Bronchial epithelial cell (primary cell): ENCODE measurements around the gene PDE4C. TPM values are rescaled to one million over a fixed set of nuclear protein-coding genes. Genes with fewer than 3 reads are reported as not detected.

Experiments
- total RNA-seq: library from RNA; depleted of rRNA; stranded (reverse); fragments of >200 nt; gene quantifications from 2 replicates; pipeline ENCODE4 v1.2.1, GENCODE V29; 2014

The PDE4C gene
- total RNA-seq, 1 donor from 2014 or later: 0.26 TPM

Other genes with a start within 250 kb of the PDE4C start
- 6.1 and 7.2 TPM in 2 replicates for gene ARRDC2, start 218.3 kb downstream of the PDE4C start, total RNA-seq
- under 0.01 TPM in 1 of 2 replicates, not detected in the other for gene IL12RB1, start 139.5 kb downstream of the PDE4C start, total RNA-seq
- gene MAST3, start 128.7 kb downstream of the PDE4C start, total RNA-seq: 0.79 and 2.2 TPM in 2 replicates
- 2.6 and 4.0 TPM in 2 replicates for gene PIK3R2, start 73.3 kb downstream of the PDE4C start, total RNA-seq
- gene IFI30, start 52.6 kb downstream of the PDE4C start, total RNA-seq: 17.6 and 20.6 TPM in 2 replicates
- gene MPV17L2, start 33.2 kb downstream of the PDE4C start, total RNA-seq: 8.7 and 9.5 TPM in 2 replicates
- gene RAB3A, start 22.4 kb downstream of the PDE4C start, total RNA-seq: 0.53 and 1.0 TPM in 2 replicates
- gene IQCN, start 48.0 kb upstream of the PDE4C start, total RNA-seq: under 0.01 TPM in 1 of 2 replicates, not detected in the other
- gene JUND, start 55.2 kb upstream of the PDE4C start, total RNA-seq: 54.0 and 89.0 TPM in 2 replicates
- 208 and 260 TPM in 2 replicates for gene LSM4, start 96.6 kb upstream of the PDE4C start, total RNA-seq
- 8.2 and 12.6 TPM in 2 replicates for gene PGPEP1, start 114.2 kb upstream of the PDE4C start, total RNA-seq
- gene GDF15, start 159.7 kb upstream of the PDE4C start, total RNA-seq: 123 and 166 TPM in 2 replicates
- under 0.01 TPM in 1 of 2 replicates, not detected in the other for gene LRRC25, start 171.2 kb upstream of the PDE4C start, total RNA-seq
- 13.2 and 17.1 TPM in 2 replicates for gene SSBP4, start 193.0 kb upstream of the PDE4C start, total RNA-seq
- 6.7 and 15.3 TPM in 2 replicates for gene ISYNA1, start 211.7 kb upstream of the PDE4C start, total RNA-seq